Cardiac atrium fibroblast (primary cell): ENCODE results near the gene HPS3. TPM values are rescaled to one million over a fixed set of nuclear protein-coding genes. Genes with fewer than 3 reads are reported as not detected.

Experiments
- total RNA-seq: library from RNA; depleted of rRNA; stranded (reverse); fragments of >200 nt; gene quantifications from 2 replicates; pipeline ENCODE4 v1.2.3, GENCODE V29; 2015

The HPS3 gene
- total RNA-seq: 9.2 and 17.8 TPM in 2 replicates

GRCh38 chr3:149129326-149130205, at the start of gene HPS3:
TSS of gene HPS3 (plus strand) at chr3:149129638. CDS start at chr3:149129724, 86 bp downstream.

GRCh38 chr3:149086232-149086988, 43.0 kb upstream of the HPS3 start, which contains the start of gene HLTF:
TSS of gene HLTF (minus strand) at chr3:149086533. CDS start at chr3:149086336, 197 bp downstream.

DNA sequence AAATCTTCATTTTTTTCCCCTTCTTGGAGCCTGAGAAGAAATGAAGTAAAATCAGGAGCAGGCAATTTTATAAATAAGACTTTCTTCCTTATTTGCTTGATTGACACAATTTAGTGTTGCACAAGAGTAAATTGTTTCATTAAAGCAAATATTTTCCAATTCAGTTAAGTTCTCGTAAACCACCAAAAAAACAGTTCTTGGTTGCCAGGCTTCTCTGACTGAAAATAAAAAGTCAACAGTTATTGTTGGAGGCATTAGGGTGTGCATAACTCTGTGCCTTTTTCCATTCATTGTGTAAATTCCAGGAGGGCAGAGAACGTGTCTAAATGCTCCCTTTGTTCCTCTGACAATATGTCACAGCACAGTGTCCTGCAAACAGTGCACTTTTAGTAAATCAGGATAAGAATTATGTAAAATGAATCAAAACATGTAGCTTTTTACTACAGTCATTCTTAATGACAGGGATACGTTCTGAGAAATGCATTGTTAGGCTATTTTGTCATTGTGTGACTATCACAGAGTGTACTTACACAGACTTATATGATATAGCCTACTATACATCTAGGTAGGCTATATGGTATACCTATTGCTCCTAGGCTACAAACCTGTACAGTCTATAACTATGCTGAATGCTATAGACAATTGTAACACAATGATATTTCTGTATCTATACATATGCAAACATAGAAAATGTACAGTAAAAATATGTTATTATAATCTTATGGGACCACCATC, 92.5 kb downstream of the HPS3 start, which contains the start of gene CP:
Gene CP (minus strand): TSS at position 47 of the 735 bp plus-strand sequence. CDS start 37 bp downstream, at position 10.

Other genes starting within 250 kb of the HPS3 start
- 25.8 and 41.9 TPM in 2 replicates for gene GYG1, start 138.1 kb upstream of the HPS3 start, total RNA-seq
- gene HLTF, start 43.1 kb upstream of the HPS3 start, total RNA-seq: 39.5 and 41.8 TPM in 2 replicates
- 13.7 and 14.1 TPM in 2 replicates for gene CP, start 92.2 kb downstream of the HPS3 start, total RNA-seq
- 0.36 and 2.4 TPM in 2 replicates for gene TM4SF18, start 204.0 kb downstream of the HPS3 start, total RNA-seq
- gene TM4SF1, start 248.0 kb downstream of the HPS3 start, total RNA-seq: 760 and 799 TPM in 2 replicates